Thoracic aorta (tissue), 2 donors: ENCODE measurements around the gene SCAANT1. TPM values are rescaled to one million over a fixed set of nuclear protein-coding genes. Genes with fewer than 3 reads are reported as not detected.

Experiments used
- ATAC-seq: fragments of 150-250 bp; one replicate; pipeline ENCODE4 v1.8.0; 2017; ENCODE audit warnings: low read depth; ENCODE audit not compliant: insufficient number of reproducible peaks, low FRiP score
- DNase-seq: peaks from one replicate; pipeline ENCODE4 v3.0.0-alpha.2; 2020; ENCODE audit warnings: low spot score
- H3K27ac ChIP-seq, 2 donors: fragments of 200-600 bp; sonication (generic); 1 replicate in 1 of 2; 2 replicates in 1 of 2; pipeline ENCODE4 v1.5.1; 2016; ENCODE audit warnings: mild to moderate bottlenecking in 2 of 2, moderate library complexity in 2 of 2
- H3K27me3 ChIP-seq: fragments of 200-600 bp; sonication (generic); replicated peaks from 2 replicates; pipeline ENCODE4 v1.6.0; 2016; ENCODE audit warnings: mild to moderate bottlenecking; ENCODE audit not compliant: insufficient read depth
- H3K36me3 ChIP-seq: fragments of 200-600 bp; sonication (generic); one replicate; pipeline ENCODE4 v1.5.1; 2016
- H3K4me1 ChIP-seq, 2 donors: fragments of 200-600 bp; sonication (generic); 1 replicate in 1 of 2; 2 replicates in 1 of 2; pipeline versions ENCODE4 v1.5.1 to v1.6.0; 2016; ENCODE audit warnings: low read depth in 2 of 2, mild to moderate bottlenecking in 1 of 2; ENCODE audit not compliant: control insufficient read depth in 1 of 2
- H3K4me3 ChIP-seq: fragments of 200-600 bp; sonication (generic); 2 replicates; pipeline ENCODE4 v1.5.1; 2016; ENCODE audit warnings: mild to moderate bottlenecking
- H3K9me3 ChIP-seq: fragments of 200-600 bp; sonication (generic); 2 replicates; pipeline ENCODE4 v1.5.1; 2016
- CTCF ChIP-seq: fragments of 200-600 bp; sonication (generic); IDR thresholded peaks from one replicate; pipeline ENCODE4 v1.5.1; 2019; ENCODE audit warnings: antibody characterized with exemption
- total RNA-seq, 2 donors: library from RNA; depleted of rRNA; stranded (reverse); fragments of >200 nt; gene quantifications; one replicate each; pipeline versions ENCODE4 v1.1.0 to v1.2.3, GENCODE V29; 2016

SCAANT1 gene
- total RNA-seq, 2 donors from 2014 or later, result not detected

- Histone ChIP-seq H3K27me3 (no peaks in the 10 kb centered on the region), H3K4me1 (peaks cover 2 to 12% of the 10 kb centered on the region in 2 donors), H3K27ac (no peak overlapping the region), H3K4me3 (no peak overlapping the region), H3K9me3 (no peaks in the 10 kb centered on the region), H3K36me3 (no peaks in the 10 kb centered on the region)
- DNase-seq (no peak), ATAC-seq (no peak)
- TF ChIP-seq CTCF, result no peak
Measured at GRCh38 chr3:63945558-63946096, 33.4 kb upstream of the SCAANT1 start.

- H3K27ac ChIP-seq, result no peak overlapping the region
- TF ChIP-seq CTCF, result no peak
- no peak for ATAC-seq
Measured at GRCh38 chr3:63943678-63944077, 31.5 kb upstream of the SCAANT1 start.

GRCh38 chr3:63942528-63942927 is 30.3 kb upstream of the SCAANT1 start:
- Histone ChIP-seq H3K4me1 (peaks cover 2 to 4% of the 10 kb centered on the region in 2 donors), H3K9me3 (no peaks in the 10 kb centered on the region), H3K27me3 (no peaks in the 10 kb centered on the region), H3K27ac (no peak overlapping the region), H3K4me3 (no peak overlapping the region), H3K36me3 (no peaks in the 10 kb centered on the region)
- ATAC-seq, result no peak
- TF ChIP-seq CTCF, result no peak
- no peak for DNase-seq

More at GRCh38 chr3:63943678-63944077, 31.5 kb upstream of the SCAANT1 start:
- DNase-seq, result no peak
- Histone ChIP-seq H3K4me1 (peaks cover 0 to 9% of the 10 kb centered on the region in 2 donors), H3K36me3 (no peaks in the 10 kb centered on the region), H3K9me3 (no peaks in the 10 kb centered on the region), H3K4me3 (no peak overlapping the region), H3K27me3 (no peaks in the 10 kb centered on the region)

GRCh38 chr3:63940389-63940757 is 28.2 kb upstream of the SCAANT1 start:
- TF ChIP-seq CTCF, result no peak
- Histone ChIP-seq H3K36me3 (no peaks in the 10 kb centered on the region), H3K4me1 (peaks cover under 1 to 3% of the 10 kb centered on the region in 2 donors), H3K27me3 (no peaks in the 10 kb centered on the region), H3K4me3 (no peak overlapping the region), H3K27ac (no peak overlapping the region), H3K9me3 (no peaks in the 10 kb centered on the region)
- ATAC-seq (no peak), DNase-seq (no peak)

GRCh38 chr3:63937661-63938651 is 25.8 kb upstream of the SCAANT1 start:
- DNase-seq, result no peak
- H3K27ac ChIP-seq, result no peak overlapping the region
- no peaks in the 10 kb centered on the region for H3K27me3 ChIP-seq
- peaks cover 13 to 16% of the 10 kb centered on the region in 2 donors for H3K4me1 ChIP-seq
- TF ChIP-seq CTCF, result no peak
- H3K9me3 ChIP-seq, result no peaks in the 10 kb centered on the region
- no peaks in the 10 kb centered on the region for H3K36me3 ChIP-seq
- H3K4me3 ChIP-seq, result no peak overlapping the region
- ATAC-seq, result no peak
